Neuron (in vitro differentiated cells): Measurements from ENCODE around the gene SESN2.

Experiments
- H2AFZ ChIP-seq: one replicate; pipeline ENCODE4 v1.6.1; 2013; ENCODE audit warnings: low read depth, mild to moderate bottlenecking, inconsistent platforms, low read length, moderate library complexity
- H3K27me3 ChIP-seq: one replicate; pipeline ENCODE4 v1.6.1; 2013; ENCODE audit warnings: low read length; ENCODE audit not compliant: insufficient read depth
- H3K36me3 ChIP-seq: one replicate; pipeline ENCODE4 v1.6.1; 2013; ENCODE audit warnings: low read length; ENCODE audit not compliant: insufficient read depth
- H3K4me1 ChIP-seq: one replicate; pipeline ENCODE4 v1.6.1; 2013; ENCODE audit warnings: low read length; ENCODE audit not compliant: insufficient read depth
- H3K4me3 ChIP-seq: 2 replicates; pipeline ENCODE4 v1.5.1; 2013; ENCODE audit warnings: mild to moderate bottlenecking, low read length, moderate library complexity
- H3K9me3 ChIP-seq: one replicate; pipeline ENCODE4 v1.6.1; 2013; ENCODE audit warnings: low read length

The SESN2 gene

GRCh38 chr1:28243685-28244311, 15.5 kb upstream of the SESN2 start:
- Histone ChIP-seq H3K4me3 (no peak overlapping the region), H2AFZ (no peak overlapping the region), H3K9me3 (no peaks in the 10 kb centered on the region), H3K36me3 (no peaks in the 10 kb centered on the region), H3K27me3 (no peaks in the 10 kb centered on the region), H3K4me1 (peaks cover 14% of the 10 kb centered on the region)

- H3K4me1 ChIP-seq: peaks cover 21% of the 10 kb centered on the region
- no peak overlapping the region for H3K4me3 ChIP-seq
Measured at GRCh38 chr1:28244549-28245251, 14.6 kb upstream of the SESN2 start.

GRCh38 chr1:28246427-28246832, 12.9 kb upstream of the SESN2 start:
- Histone ChIP-seq H2AFZ (no peak overlapping the region), H3K36me3 (no peaks in the 10 kb centered on the region), H3K27me3 (no peaks in the 10 kb centered on the region), H3K4me3 (peak overlapping the region; percentile 58), H3K4me1 (peaks cover 21% of the 10 kb centered on the region), H3K9me3 (no peaks in the 10 kb centered on the region)

More at GRCh38 chr1:28244549-28245251, 14.6 kb upstream of the SESN2 start:
- no peaks in the 10 kb centered on the region for H3K9me3 ChIP-seq
- no peaks in the 10 kb centered on the region for H3K36me3 ChIP-seq
- no peak overlapping the region for H2AFZ ChIP-seq
- H3K27me3 ChIP-seq: no peaks in the 10 kb centered on the region

- H3K4me1 ChIP-seq: peaks cover 21% of the 10 kb centered on the region
Measured at GRCh38 chr1:28247612-28248272, 11.6 kb upstream of the SESN2 start.

GRCh38 chr1:28248273-28249012, 10.9 kb upstream of the SESN2 start:
- Histone ChIP-seq H3K27me3 (no peaks in the 10 kb centered on the region), H3K36me3 (no peaks in the 10 kb centered on the region), H3K4me3 (peak overlapping the region; percentile 3), H3K4me1 (peaks cover 21% of the 10 kb centered on the region), H2AFZ (peak overlapping the region; percentile 10), H3K9me3 (no peaks in the 10 kb centered on the region)

More at GRCh38 chr1:28247612-28248272, 11.6 kb upstream of the SESN2 start:
- Histone ChIP-seq H2AFZ (peak overlapping the region; percentile 10), H3K4me3 (peak overlapping the region; percentile 25), H3K27me3 (no peaks in the 10 kb centered on the region), H3K9me3 (no peaks in the 10 kb centered on the region), H3K36me3 (no peaks in the 10 kb centered on the region)

- Histone ChIP-seq H3K4me3 (peak overlapping the region; percentile 3), H3K27me3 (no peaks in the 10 kb centered on the region), H2AFZ (peak overlapping the region; percentile 10), H3K36me3 (no peaks in the 10 kb centered on the region), H3K4me1 (peaks cover 21% of the 10 kb centered on the region), H3K9me3 (no peaks in the 10 kb centered on the region)
Measured at GRCh38 chr1:28249013-28249865, 10.1 kb upstream of the SESN2 start.

- H3K9me3 ChIP-seq: no peaks in the 10 kb centered on the region
- H3K4me3 ChIP-seq: no peak overlapping the region
- H3K36me3 ChIP-seq: no peaks in the 10 kb centered on the region
- H2AFZ ChIP-seq: no peak overlapping the region
- H3K4me1 ChIP-seq: peaks cover 21% of the 10 kb centered on the region
- H3K27me3 ChIP-seq: no peaks in the 10 kb centered on the region
Measured at GRCh38 chr1:28249866-28250295, 9.4 kb upstream of the SESN2 start.

GRCh38 chr1:28256197-28256827, 3.0 kb upstream of the SESN2 start:
- H2AFZ ChIP-seq: no peak overlapping the region
- no peaks in the 10 kb centered on the region for H3K9me3 ChIP-seq
- peaks cover 10% of the 10 kb centered on the region for H3K4me1 ChIP-seq
- no peaks in the 10 kb centered on the region for H3K36me3 ChIP-seq
- no peaks in the 10 kb centered on the region for H3K27me3 ChIP-seq
- H3K4me3 ChIP-seq: no peak overlapping the region

GRCh38 chr1:28257736-28258135, 1.6 kb upstream of the SESN2 start:
- H3K4me3 ChIP-seq: no peak overlapping the region

GRCh38 chr1:28258628-28259251, 578 bp upstream of the SESN2 start:
- H2AFZ ChIP-seq: no peak overlapping the region
- H3K27me3 ChIP-seq: no peaks in the 10 kb centered on the region
- H3K4me1 ChIP-seq: peaks cover 13% of the 10 kb centered on the region
- peak overlapping the region; percentile 64 for H3K4me3 ChIP-seq
- peaks cover 2% of the 10 kb centered on the region for H3K36me3 ChIP-seq
- no peaks in the 10 kb centered on the region for H3K9me3 ChIP-seq

More at GRCh38 chr1:28257736-28258135, 1.6 kb upstream of the SESN2 start:
- no peak overlapping the region for H2AFZ ChIP-seq
- H3K36me3 ChIP-seq: peaks cover 2% of the 10 kb centered on the region
- H3K9me3 ChIP-seq: no peaks in the 10 kb centered on the region
- H3K4me1 ChIP-seq: peaks cover 13% of the 10 kb centered on the region
- no peaks in the 10 kb centered on the region for H3K27me3 ChIP-seq

- Histone ChIP-seq H2AFZ (peak overlapping the region; percentile 66), H3K4me1 (peaks cover 13% of the 10 kb centered on the region)
Measured at GRCh38 chr1:28259934-28260802, 850 bp downstream of the SESN2 start.

More at GRCh38 chr1:28259934-28260802, 850 bp downstream of the SESN2 start:
- Histone ChIP-seq H3K9me3 (no peaks in the 10 kb centered on the region), H3K4me3 (peak overlapping the region; percentile 64), H3K36me3 (peaks cover 2% of the 10 kb centered on the region), H3K27me3 (no peaks in the 10 kb centered on the region)
